ENCODE measurements around the gene PREX1.
A peak's percentile ranks its signal among the peaks of the same experiment; 100 is the strongest.

DNA sequence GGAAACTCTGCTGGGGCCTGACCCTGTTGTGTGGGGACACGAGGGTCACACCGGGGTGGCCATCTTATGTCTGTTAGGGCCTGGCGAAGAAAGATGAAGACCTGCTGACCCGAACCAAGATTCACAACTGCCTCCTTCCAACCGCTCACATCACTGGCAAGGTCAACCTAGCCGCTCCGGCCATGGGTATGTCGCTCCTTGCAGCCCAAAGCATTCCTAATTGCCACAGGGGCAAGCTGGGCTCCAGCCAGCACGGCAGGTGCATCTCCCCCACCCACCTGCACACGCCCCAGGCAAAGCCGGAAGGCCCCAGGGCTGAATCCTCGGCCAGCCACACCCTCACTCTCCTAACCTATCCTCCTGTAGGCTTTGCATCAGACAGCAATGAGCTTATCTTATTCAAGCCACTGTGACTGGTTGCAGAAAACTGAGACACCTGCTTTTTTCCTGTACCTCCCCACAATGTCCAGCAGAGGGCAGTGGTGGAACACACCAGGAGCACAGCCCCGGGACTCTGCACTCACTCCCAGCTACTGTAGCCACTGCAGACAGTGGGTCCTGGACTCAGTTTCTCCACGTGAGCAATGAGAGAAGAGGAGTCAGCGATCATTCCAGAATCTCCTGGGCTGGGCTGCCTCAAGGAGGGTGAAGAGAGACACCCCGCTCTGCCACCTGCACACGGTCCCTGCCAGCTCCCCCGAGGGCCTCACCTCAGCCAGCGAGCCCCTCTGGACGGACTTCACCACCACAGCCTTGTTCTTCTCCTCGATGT, 170.2 kb downstream of the PREX1 start:
- TF ChIP-seq, protein P1, sequence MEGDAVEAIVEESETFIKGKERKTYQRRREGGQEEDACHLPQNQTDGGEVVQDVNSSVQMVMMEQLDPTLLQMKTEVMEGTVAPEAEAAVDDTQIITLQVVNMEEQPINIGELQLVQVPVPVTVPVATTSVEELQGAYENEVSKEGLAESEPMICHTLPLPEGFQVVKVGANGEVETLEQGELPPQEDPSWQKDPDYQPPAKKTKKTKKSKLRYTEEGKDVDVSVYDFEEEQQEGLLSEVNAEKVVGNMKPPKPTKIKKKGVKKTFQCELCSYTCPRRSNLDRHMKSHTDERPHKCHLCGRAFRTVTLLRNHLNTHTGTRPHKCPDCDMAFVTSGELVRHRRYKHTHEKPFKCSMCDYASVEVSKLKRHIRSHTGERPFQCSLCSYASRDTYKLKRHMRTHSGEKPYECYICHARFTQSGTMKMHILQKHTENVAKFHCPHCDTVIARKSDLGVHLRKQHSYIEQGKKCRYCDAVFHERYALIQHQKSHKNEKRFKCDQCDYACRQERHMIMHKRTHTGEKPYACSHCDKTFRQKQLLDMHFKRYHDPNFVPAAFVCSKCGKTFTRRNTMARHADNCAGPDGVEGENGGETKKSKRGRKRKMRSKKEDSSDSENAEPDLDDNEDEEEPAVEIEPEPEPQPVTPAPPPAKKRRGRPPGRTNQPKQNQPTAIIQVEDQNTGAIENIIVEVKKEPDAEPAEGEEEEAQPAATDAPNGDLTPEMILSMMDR (IDR thresholded peaks at IDR 0.05), result peak; percentile 91 to 98 (median 96)
- TF ChIP-seq POLR2A (IDR thresholded peaks at IDR 0.05), result no peak
- peak; percentile 46 for TF ChIP-seq POLR2AphosphoS5 (IDR thresholded peaks at IDR 0.05)

Measured in prostate gland (tissue), 2 donors.